GM12878 (cell line): ENCODE measurements around the gene SHB. TPM values are rescaled to one million over a fixed set of nuclear protein-coding genes. Genes with fewer than 3 reads are reported as not detected.
"Not testable (repeated sequence)": the region's sequence is repeated elsewhere in the genome, so short reads cannot be mapped to it uniquely, and the experiment has no call there.

Source experiments
- ATAC-seq: fragments of 200-7000 bp; cut with Tn5 transposase; 3 replicates; pipeline ENCODE4 v1.9.1; 2020; ENCODE audit warnings: mild to moderate bottlenecking, moderate library complexity
- BruUV-seq: library from RNA; stranded (reverse); fragments of 400-500 nt; replicated peaks from 2 replicates; lab custom pipeline; 2021; lab: Mats Ljungman, UMichigan
- CTCF ChIA-PET: fragments of 300-600 bp; sonication (Branson Sonifier 250); formaldehyde crosslinking; extraction: SDS; loops from one replicate; lab custom pipeline; 2021; ENCODE audit warnings: inconsistent platforms; lab: Yijun Ruan, JAX
- POLR2A ChIA-PET: fragments of 350-600 bp; formaldehyde crosslinking; extraction: SDS; loops from one replicate; lab custom pipeline; 2021; ENCODE audit warnings: inconsistent platforms; lab: Charles Lee
- RAD21 ChIA-PET: fragments of 300-600 bp; sonication (Branson Sonifier 250); formaldehyde crosslinking; loops from one replicate; lab custom pipeline; 2023; ENCODE audit warnings: antibody characterized with exemption; ENCODE audit not compliant: unreplicated experiment; lab: Charles Lee
- SMC1A ChIA-PET: fragments of 300-600 bp; sonication (Branson Sonifier 250); formaldehyde crosslinking; loops from one replicate; lab custom pipeline; 2023; ENCODE audit not compliant: unreplicated experiment, uncharacterized antibody; lab: Charles Lee
- DNase-seq: peaks from one replicate; pipeline ENCODE4 v3.0.0-alpha.2; 2011; ENCODE audit warnings: low read depth, low spot score
- FAIRE-seq: peaks from 3 replicates; lab custom pipeline; 2011; peaks lifted over from hg19 to GRCh38; lab: Jason Lieb, UNC
- H2AFZ ChIP-seq: 2 replicates; pipeline ENCODE4 v1.6.0; 2011; ENCODE audit warnings: low read depth, low read length, control low read depth; ENCODE audit not compliant: control insufficient read depth
- H3K27ac ChIP-seq: 2 replicates; pipeline ENCODE4 v1.5.1; 2011; ENCODE audit warnings: control low read depth; ENCODE audit not compliant: control insufficient read depth, insufficient read depth
- H3K27me3 ChIP-seq, 2 experiments: replicated peaks in 1 of 2; 2 replicates each; pipeline versions ENCODE4 v1.6.0 to v1.6.1; 2011; ENCODE audit warnings: low read length in 1 of 2; ENCODE audit not compliant: control insufficient read depth in 2 of 2, insufficient read depth in 2 of 2
- H3K36me3 ChIP-seq, 2 experiments: 2 replicates each; pipeline ENCODE4 v1.5.1; 2011; ENCODE audit warnings: low read length in 1 of 2; ENCODE audit not compliant: control insufficient read depth in 2 of 2, insufficient read depth in 2 of 2
- H3K4me1 ChIP-seq: 2 replicates; pipeline ENCODE4 v1.6.1; 2011; ENCODE audit warnings: mild to moderate bottlenecking, low read length, moderate library complexity, mixed read lengths; ENCODE audit not compliant: control insufficient read depth, insufficient read depth
- H3K4me2 ChIP-seq: 2 replicates; pipeline ENCODE4 v1.6.0; 2011; ENCODE audit warnings: control low read depth; ENCODE audit not compliant: control insufficient read depth, insufficient read depth
- H3K4me3 ChIP-seq: fragments of 200-600 bp; sonication (generic); 2 replicates; pipeline ENCODE4 v1.5.1; 2016
- H3K79me2 ChIP-seq: 2 replicates; pipeline ENCODE4 v1.6.0; 2011; ENCODE audit warnings: low read length; ENCODE audit not compliant: control insufficient read depth, insufficient read depth
- H3K9ac ChIP-seq: 2 replicates; pipeline ENCODE4 v1.8.0; 2011; ENCODE audit warnings: low read length, control low read depth, mixed read lengths; ENCODE audit not compliant: control insufficient read depth, insufficient read depth
- H3K9me3 ChIP-seq: replicated peaks from 3 replicates; pipeline ENCODE4 v1.5.1; 2011; ENCODE audit warnings: mild to moderate bottlenecking, low read length; ENCODE audit not compliant: control insufficient read depth, insufficient read depth
- H4K20me1 ChIP-seq: 2 replicates; pipeline ENCODE4 v1.6.0; 2011; ENCODE audit not compliant: control insufficient read depth, insufficient read depth
- ATF7 ChIP-seq: fragments of 450-650 bp; IDR thresholded peaks from 2 replicates; pipeline ENCODE4 v1.6.1; 2016; ENCODE audit warnings: low read depth, mild to moderate bottlenecking
- BRCA1 ChIP-seq: IDR thresholded peaks from 2 replicates; pipeline ENCODE4 v1.6.1; 2011; ENCODE audit warnings: low read depth, low read length, improper control_type of control experiment
- CHD1 ChIP-seq: IDR thresholded peaks from 2 replicates; pipeline ENCODE4 v1.6.1; 2012; ENCODE audit warnings: low read depth, low read length, improper control_type of control experiment
- DPF2 ChIP-seq: fragments of 450-650 bp; IDR thresholded peaks from 2 replicates; pipeline ENCODE4 v1.6.1; 2017; ENCODE audit warnings: mild to moderate bottlenecking
- IKZF1 ChIP-seq: fragments of 450-650 bp; conservative IDR thresholded peaks from 2 replicates; pipeline ENCODE4 v1.6.1; 2017; ENCODE audit warnings: antibody characterized with exemption, mild to moderate bottlenecking
- TARDBP ChIP-seq: IDR thresholded peaks from 2 replicates; pipeline ENCODE4 v1.6.1; 2016; ENCODE audit warnings: borderline replicate concordance
- TCF7 ChIP-seq: IDR thresholded peaks from 2 replicates; pipeline ENCODE4 v1.6.1; 2014; ENCODE audit warnings: antibody characterized with exemption, borderline replicate concordance
- ZZZ3 ChIP-seq: IDR thresholded peaks from 2 replicates; pipeline ENCODE4 v1.6.1; 2011; ENCODE audit warnings: low read depth; ENCODE audit not compliant: control insufficient read depth, insufficient read length
- WGBS: methylation state at CpG from one replicate; pipeline ENCODE4 v1.1.6; 2016; ENCODE audit warnings: low lambda C conversion rate; ENCODE audit not compliant: insufficient replicate concordance, insufficient coverage; ENCODE audit errors: missing lambda C conversion rate; 5-methylcytosine and 5-hydroxymethylcytosine counted together
- in situ Hi-C: fragments of 300-500 bp; cut with MboI; formaldehyde crosslinking; loops from 9 replicates; pipeline ENCODE4 v1.14.3; 2018; ENCODE audit warnings: mixed read lengths
- intact Hi-C: fragments of 100-400 bp; cut with micrococcal nuclease; formaldehyde crosslinking; loops from one replicate; pipeline ENCODE4 v1.14.2; 2022; ENCODE audit not compliant: unreplicated experiment
- polyA plus RNA-seq, 11 experiments: library from polyadenylated mRNA; depleted of rRNA in 4 of 11; unstranded in 6 of 11; stranded (reverse) in 5 of 11; fragments of >200 nt; fragmentation: Nextera tagmentation in 4 of 11; fragmentation: Illumina TruSeq in 1 of 11; extraction: Ambion mirVana in 4 of 11; extraction: Trizol in 1 of 11; gene quantifications; 1 replicate in 1 of 11; 2 replicates in 10 of 11; pipeline versions ENCODE4 v1.2.1 to v1.2.3, GENCODE V29; 2011 to 2016; ENCODE audit warnings: inconsistent platforms in 2 of 11, missing spikeins in 2 of 11, low read depth in 1 of 11
- total RNA-seq, 4 experiments: library from RNA; depleted of rRNA in 3 of 4; stranded (reverse); fragments of >200 nt in 3 of 4; fragmentation: Illumina TruSeq in 1 of 4; extraction: Trizol in 1 of 4; gene quantifications; 2 replicates each; pipeline versions ENCODE4 v1.2.1 to v1.2.3, GENCODE V29; 2013 to 2021
- TF ChIP-seq, protein P1 (sequence below): IDR thresholded peaks from 2 replicates; pipeline ENCODE4 v1.6.1; 2012; ENCODE audit warnings: low read depth, low read length, improper control_type of control experiment
- TF ChIP-seq, protein P2 (sequence below): IDR thresholded peaks from 2 replicates; pipeline ENCODE4 v1.6.1; 2012; ENCODE audit warnings: low read depth, low read length, improper control_type of control experiment
- TF ChIP-seq, protein P3 (sequence below): fragments of 450-650 bp; formaldehyde crosslinking; IDR thresholded peaks from 2 replicates; pipeline ENCODE4 v1.4.0; 2022; ENCODE audit warnings: mild to moderate bottlenecking, moderate library complexity

Gene SHB
- total and polyA plus RNA-seq, 10 of the 15 experiments (the other 5 are each of a cell fraction or from before 2014, with no cell fraction given), result 0.29 to 6.2 (median 1.3) TPM

DNA sequence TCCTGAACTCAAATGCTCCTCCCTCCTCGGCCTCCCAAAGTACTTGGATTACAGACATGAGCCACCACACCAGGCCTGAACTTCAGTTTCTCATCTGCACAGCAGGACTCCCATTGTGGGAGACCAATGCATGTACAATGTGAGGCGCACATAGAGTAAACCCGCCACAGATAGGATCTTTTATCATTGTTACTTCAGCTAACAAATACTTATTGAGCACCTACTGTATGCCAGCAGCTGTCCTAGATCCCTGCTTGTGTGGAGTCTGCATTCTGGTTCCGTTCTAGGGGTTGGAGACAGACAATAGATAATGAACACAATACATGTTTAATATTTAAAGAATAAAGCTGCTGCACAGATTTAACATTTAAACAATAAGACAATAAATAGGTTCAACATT lies 158.8 kb downstream of the SHB start:
- BruUV-seq, result no TSS peak
- intact Hi-C loops, result no loop called here
- in situ Hi-C loops, result loop anchor here (5.0 to 25.0 kb wide), 3 partner anchors 252 to 777 kb away; no protein-coding TSS in a partner anchor

DNA sequence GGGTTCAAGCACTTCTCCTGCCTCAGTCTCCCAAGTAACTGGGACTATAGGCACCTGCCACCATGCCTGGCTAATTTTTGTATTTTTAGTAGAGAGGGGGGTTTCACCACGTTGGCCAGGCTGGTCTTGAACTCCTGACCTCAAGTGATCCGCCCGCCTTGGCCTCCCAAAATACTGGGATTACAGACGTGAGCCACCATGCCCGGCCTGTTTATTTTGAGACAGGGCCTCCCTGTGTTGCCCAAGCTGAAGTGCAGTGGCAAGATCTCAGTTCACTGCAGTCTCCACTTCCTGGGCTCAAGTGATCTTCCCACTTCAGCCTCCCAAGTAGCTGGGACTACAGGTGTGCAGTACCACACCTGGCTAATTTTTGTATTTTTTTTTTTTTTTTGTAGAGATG lies 159.2 kb downstream of the SHB start:
- SMC1A ChIA-PET, result interaction anchor here (1.0 kb wide), 1 partner anchor 354 kb away, joined by 3 read pairs; no protein-coding TSS in a partner anchor
- FAIRE-seq, H3K27me3 ChIP-seq, H3K9ac ChIP-seq, H2AFZ ChIP-seq, H3K4me3 ChIP-seq, BruUV-seq, H3K79me2 ChIP-seq, H3K4me2 ChIP-seq, H3K9me3 ChIP-seq, H3K4me1 ChIP-seq, H3K36me3 ChIP-seq, ATAC-seq, DNase-seq, H4K20me1 ChIP-seq, H3K27ac ChIP-seq: not testable (repeated sequence)
- WGBS, result 60% methylated on average over 5 of the region's 5 CpGs
- POLR2A ChIA-PET, result interaction anchor here (0.7 kb wide), 1 partner anchor 12 kb away, joined by 4 read pairs; no protein-coding TSS in a partner anchor
- in situ Hi-C loops (loop anchor here (5.0 to 25.0 kb wide), 5 partner anchors 252 to 777 kb away; partner anchors contain the start of gene POLR1E), intact Hi-C loops (loop anchor here (10.0 kb wide), 1 partner anchor 315 kb away; the partner anchor contains the start of gene TOMM5)
- RAD21 ChIA-PET, result interaction anchor here (1.9 kb wide), 1 partner anchor 179 kb away, joined by 6 read pairs; no protein-coding TSS in a partner anchor
- CTCF ChIA-PET, result interaction anchor here (9.5 kb wide), 1 partner anchor 453 kb away, joined by 120 read pairs; no protein-coding TSS in a partner anchor

More for the DNA sequence above, 158.8 kb downstream of the SHB start:
- no peak overlapping the region for H2AFZ ChIP-seq
- no peaks in the 10 kb centered on the region for H3K36me3 ChIP-seq
- H4K20me1 ChIP-seq, result no peaks in the 10 kb centered on the region
- SMC1A ChIA-PET, result interaction anchor here (0.6 to 2.7 kb wide), 5 partner anchors 19 to 451 kb away, joined by 3 to 14 read pairs (median 6); no protein-coding TSS in a partner anchor
- POLR2A ChIA-PET, result no interaction called here
- no peak overlapping the region for H3K4me3 ChIP-seq
- no peaks in the 10 kb centered on the region; the same call in 2 of the 3 replicates for H3K9me3 ChIP-seq
- H3K4me1 ChIP-seq, result no peaks in the 10 kb centered on the region; the same call in 1 of the 2 replicates
- H3K27me3 ChIP-seq, result no peaks in the 10 kb centered on the region
- no peak for TF ChIP-seq TARDBP
- no peak for TF ChIP-seq ZZZ3
- TF ChIP-seq DPF2, result no peak
- TF ChIP-seq ATF7, result no peak
- no peak for TF ChIP-seq BRCA1
- no peak for TF ChIP-seq CHD1
- no peak for TF ChIP-seq TCF7
- no peak for TF ChIP-seq IKZF1
- TF ChIP-seq, protein P1, sequence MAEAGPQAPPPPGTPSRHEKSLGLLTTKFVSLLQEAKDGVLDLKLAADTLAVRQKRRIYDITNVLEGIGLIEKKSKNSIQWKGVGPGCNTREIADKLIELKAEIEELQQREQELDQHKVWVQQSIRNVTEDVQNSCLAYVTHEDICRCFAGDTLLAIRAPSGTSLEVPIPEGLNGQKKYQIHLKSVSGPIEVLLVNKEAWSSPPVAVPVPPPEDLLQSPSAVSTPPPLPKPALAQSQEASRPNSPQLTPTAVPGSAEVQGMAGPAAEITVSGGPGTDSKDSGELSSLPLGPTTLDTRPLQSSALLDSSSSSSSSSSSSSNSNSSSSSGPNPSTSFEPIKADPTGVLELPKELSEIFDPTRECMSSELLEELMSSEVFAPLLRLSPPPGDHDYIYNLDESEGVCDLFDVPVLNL, result no peak
- TF ChIP-seq, protein P2, sequence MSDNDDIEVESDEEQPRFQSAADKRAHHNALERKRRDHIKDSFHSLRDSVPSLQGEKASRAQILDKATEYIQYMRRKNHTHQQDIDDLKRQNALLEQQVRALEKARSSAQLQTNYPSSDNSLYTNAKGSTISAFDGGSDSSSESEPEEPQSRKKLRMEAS, result no peak
- TF ChIP-seq, protein P3, sequence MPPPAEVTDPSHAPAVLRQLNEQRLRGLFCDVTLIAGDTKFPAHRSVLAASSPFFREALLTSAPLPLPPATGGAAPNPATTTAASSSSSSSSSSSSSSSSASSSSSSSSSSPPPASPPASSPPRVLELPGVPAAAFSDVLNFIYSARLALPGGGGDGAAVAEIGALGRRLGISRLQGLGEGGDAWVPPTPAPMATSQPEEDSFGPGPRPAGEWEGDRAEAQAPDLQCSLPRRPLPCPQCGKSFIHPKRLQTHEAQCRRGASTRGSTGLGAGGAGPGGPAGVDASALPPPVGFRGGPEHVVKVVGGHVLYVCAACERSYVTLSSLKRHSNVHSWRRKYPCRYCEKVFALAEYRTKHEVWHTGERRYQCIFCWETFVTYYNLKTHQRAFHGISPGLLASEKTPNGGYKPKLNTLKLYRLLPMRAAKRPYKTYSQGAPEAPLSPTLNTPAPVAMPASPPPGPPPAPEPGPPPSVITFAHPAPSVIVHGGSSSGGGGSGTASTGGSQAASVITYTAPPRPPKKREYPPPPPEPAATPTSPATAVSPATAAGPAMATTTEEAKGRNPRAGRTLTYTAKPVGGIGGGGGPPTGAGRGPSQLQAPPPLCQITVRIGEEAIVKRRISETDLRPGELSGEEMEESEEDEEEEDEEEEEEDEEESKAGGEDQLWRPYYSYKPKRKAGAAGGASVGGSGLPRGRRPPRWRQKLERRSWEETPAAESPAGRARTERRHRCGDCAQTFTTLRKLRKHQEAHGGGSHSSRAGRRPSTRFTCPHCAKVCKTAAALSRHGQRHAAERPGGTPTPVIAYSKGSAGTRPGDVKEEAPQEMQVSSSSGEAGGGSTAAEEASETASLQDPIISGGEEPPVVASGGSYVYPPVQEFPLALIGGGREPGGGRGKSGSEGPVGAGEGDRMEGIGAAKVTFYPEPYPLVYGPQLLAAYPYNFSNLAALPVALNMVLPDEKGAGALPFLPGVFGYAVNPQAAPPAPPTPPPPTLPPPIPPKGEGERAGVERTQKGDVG (CRISPR knock-in tag), result no peak
- H3K4me2 ChIP-seq, result no peak overlapping the region
- no peaks in the 10 kb centered on the region for H3K79me2 ChIP-seq
- H3K9ac ChIP-seq, result no peak overlapping the region
- ATAC-seq (no peak), FAIRE-seq (no peak), DNase-seq (no peak)
- WGBS, result 55% methylated on average over 4 of the region's 4 CpGs
- RAD21 ChIA-PET, result interaction anchor here (1.6 kb wide), 1 partner anchor 408 kb away, joined by 4 read pairs; no protein-coding TSS in a partner anchor
- CTCF ChIA-PET, result interaction anchor here (2.3 to 9.5 kb wide), 3 partner anchors 8 to 452 kb away, joined by 11 to 120 read pairs (median 88); no protein-coding TSS in a partner anchor
- no peak overlapping the region for H3K27ac ChIP-seq
